ENCODE measurements around the gene SELP.

GRCh38 chr1:169651035-169651434 lies 21.1 kb upstream of the SELP start:
- no peak for TF ChIP-seq CTCF (IDR thresholded peaks at IDR 0.05)
- no peak for TF ChIP-seq POLR2A (IDR thresholded peaks at IDR 0.05)

Data from Peyer's patch (tissue), 4 donors.